Astrocyte of the cerebellum (primary cell): ENCODE measurements around the gene HRH3.
A peak's percentile ranks its signal among the peaks of the same experiment; 100 is the strongest.

Experiments
- DNase-seq: peaks from one replicate; pipeline ENCODE4 v3.0.0-alpha.2; 2011; ENCODE audit warnings: low read depth
- H3K4me3 ChIP-seq: 2 replicates; pipeline ENCODE4 v1.5.1; 2011; ENCODE audit warnings: mild to moderate bottlenecking, low read depth, low read length, moderate library complexity
- in situ Hi-C: cut with HindIII; loops from 2 replicates; pipeline ENCODE4 v1.10.0; 2017; ENCODE audit warnings: low sequenced_read_pairs
- TF ChIP-seq, protein P1 (sequence below): IDR thresholded peaks from 2 replicates; pipeline ENCODE4 v1.5.1; 2012; ENCODE audit warnings: low read length, low read depth, moderate library complexity, mild to moderate bottlenecking; ENCODE audit errors: missing control alignments

Gene HRH3

GRCh38 chr20:62266340-62266739 is 46.3 kb upstream of the HRH3 start:
- in situ Hi-C loops = no loop called here
- no peak overlapping the region for H3K4me3 ChIP-seq
- TF ChIP-seq, protein P1, sequence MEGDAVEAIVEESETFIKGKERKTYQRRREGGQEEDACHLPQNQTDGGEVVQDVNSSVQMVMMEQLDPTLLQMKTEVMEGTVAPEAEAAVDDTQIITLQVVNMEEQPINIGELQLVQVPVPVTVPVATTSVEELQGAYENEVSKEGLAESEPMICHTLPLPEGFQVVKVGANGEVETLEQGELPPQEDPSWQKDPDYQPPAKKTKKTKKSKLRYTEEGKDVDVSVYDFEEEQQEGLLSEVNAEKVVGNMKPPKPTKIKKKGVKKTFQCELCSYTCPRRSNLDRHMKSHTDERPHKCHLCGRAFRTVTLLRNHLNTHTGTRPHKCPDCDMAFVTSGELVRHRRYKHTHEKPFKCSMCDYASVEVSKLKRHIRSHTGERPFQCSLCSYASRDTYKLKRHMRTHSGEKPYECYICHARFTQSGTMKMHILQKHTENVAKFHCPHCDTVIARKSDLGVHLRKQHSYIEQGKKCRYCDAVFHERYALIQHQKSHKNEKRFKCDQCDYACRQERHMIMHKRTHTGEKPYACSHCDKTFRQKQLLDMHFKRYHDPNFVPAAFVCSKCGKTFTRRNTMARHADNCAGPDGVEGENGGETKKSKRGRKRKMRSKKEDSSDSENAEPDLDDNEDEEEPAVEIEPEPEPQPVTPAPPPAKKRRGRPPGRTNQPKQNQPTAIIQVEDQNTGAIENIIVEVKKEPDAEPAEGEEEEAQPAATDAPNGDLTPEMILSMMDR = no peak
- DNase-seq = no peak

DNA sequence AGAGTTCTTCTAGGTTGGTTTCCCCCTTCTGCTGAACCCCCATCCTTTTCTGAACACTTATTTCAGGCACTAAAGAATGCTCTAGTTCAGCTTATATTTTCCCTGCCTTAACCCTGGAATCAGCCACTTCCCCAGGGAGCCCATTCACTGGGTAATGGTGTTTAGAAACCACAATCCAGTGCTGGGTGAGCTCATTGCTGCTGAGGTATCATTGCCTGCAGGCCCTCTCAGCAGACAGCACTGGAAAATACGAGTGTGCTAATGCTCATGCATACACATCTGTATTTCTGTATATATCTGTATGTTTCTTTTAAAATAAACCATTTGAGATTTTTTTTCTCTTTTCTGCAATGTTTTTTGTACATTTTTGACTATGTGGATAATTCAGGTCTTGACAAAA is 45.3 kb upstream of the HRH3 start:
- in situ Hi-C loops = no loop called here
- DNase-seq = no peak
- TF ChIP-seq, protein P1 = no peak
- no peak overlapping the region for H3K4me3 ChIP-seq

GRCh38 chr20:62263396-62263795 is 43.3 kb upstream of the HRH3 start:
- in situ Hi-C loops = no loop called here
- no peak overlapping the region for H3K4me3 ChIP-seq
- TF ChIP-seq, protein P1 = no peak

GRCh38 chr20:62262064-62262463 is 42.0 kb upstream of the HRH3 start:
- no peak overlapping the region for H3K4me3 ChIP-seq
- TF ChIP-seq, protein P1 = no peak
- no peak for DNase-seq
- in situ Hi-C loops = no loop called here

More at GRCh38 chr20:62263396-62263795, 43.3 kb upstream of the HRH3 start:
- DNase-seq = no peak

- TF ChIP-seq, protein P1 = no peak
- H3K4me3 ChIP-seq = no peak overlapping the region
- in situ Hi-C loops = no loop called here
- no peak for DNase-seq
Measured at GRCh38 chr20:62259294-62259565, 39.2 kb upstream of the HRH3 start.

GRCh38 chr20:62258499-62259293 is 38.6 kb upstream of the HRH3 start:
- H3K4me3 ChIP-seq = no peak overlapping the region
- TF ChIP-seq, protein P1 = no peak
- peak; percentile 13 for DNase-seq
- in situ Hi-C loops = no loop called here

- TF ChIP-seq, protein P1 = no peak
- in situ Hi-C loops = no loop called here
- DNase-seq = no peak
- H3K4me3 ChIP-seq = no peak overlapping the region
Measured at GRCh38 chr20:62255976-62256375, 35.9 kb upstream of the HRH3 start.
